ENCODE results near the gene BTBD8. TPM values are rescaled to one million over a fixed set of nuclear protein-coding genes. Genes with fewer than 3 reads are reported as not detected.

Gene BTBD8
- total RNA-seq, 1 experiment from 2014 or later = 1.8 TPM

GRCh38 chr1:92045766-92046495 is 34.2 kb upstream of the BTBD8 start:
- Mint-ChIP-seq H3K4me1 (ENCODE audit: insufficient read depth, unreplicated experiment) (no peaks in the 10 kb centered on the region), H3K36me3 (ENCODE audit: insufficient read depth, unreplicated experiment) (no peaks in the 10 kb centered on the region), H3K4me3 (ENCODE audit: unreplicated experiment) (no peak overlapping the region), H3K27me3 (ENCODE audit: insufficient read depth, unreplicated experiment) (no peaks in the 10 kb centered on the region), H3K9me3 (ENCODE audit: unreplicated experiment) (no peaks in the 10 kb centered on the region), H3K27ac (ENCODE audit: low read depth, unreplicated experiment) (no peak overlapping the region)
- no TSS peak for BruUV-seq (replicated peaks)
- TF ChIP-seq, protein P1, sequence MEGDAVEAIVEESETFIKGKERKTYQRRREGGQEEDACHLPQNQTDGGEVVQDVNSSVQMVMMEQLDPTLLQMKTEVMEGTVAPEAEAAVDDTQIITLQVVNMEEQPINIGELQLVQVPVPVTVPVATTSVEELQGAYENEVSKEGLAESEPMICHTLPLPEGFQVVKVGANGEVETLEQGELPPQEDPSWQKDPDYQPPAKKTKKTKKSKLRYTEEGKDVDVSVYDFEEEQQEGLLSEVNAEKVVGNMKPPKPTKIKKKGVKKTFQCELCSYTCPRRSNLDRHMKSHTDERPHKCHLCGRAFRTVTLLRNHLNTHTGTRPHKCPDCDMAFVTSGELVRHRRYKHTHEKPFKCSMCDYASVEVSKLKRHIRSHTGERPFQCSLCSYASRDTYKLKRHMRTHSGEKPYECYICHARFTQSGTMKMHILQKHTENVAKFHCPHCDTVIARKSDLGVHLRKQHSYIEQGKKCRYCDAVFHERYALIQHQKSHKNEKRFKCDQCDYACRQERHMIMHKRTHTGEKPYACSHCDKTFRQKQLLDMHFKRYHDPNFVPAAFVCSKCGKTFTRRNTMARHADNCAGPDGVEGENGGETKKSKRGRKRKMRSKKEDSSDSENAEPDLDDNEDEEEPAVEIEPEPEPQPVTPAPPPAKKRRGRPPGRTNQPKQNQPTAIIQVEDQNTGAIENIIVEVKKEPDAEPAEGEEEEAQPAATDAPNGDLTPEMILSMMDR (IDR thresholded peaks at IDR 0.05; ENCODE audit: unreplicated experiment) = no peak
- ChIA-PET CTCF (interaction anchor here (0.8 to 1.1 kb wide), 3 partner anchors 15 to 245 kb away, joined by 3 read pairs; no protein-coding TSS in a partner anchor), POLR2A (no interaction called here)
- DNase-seq (ENCODE audit: unreplicated experiment) = no peak
- intact Hi-C loops (cut with micrococcal nuclease) = no loop called here

DNA sequence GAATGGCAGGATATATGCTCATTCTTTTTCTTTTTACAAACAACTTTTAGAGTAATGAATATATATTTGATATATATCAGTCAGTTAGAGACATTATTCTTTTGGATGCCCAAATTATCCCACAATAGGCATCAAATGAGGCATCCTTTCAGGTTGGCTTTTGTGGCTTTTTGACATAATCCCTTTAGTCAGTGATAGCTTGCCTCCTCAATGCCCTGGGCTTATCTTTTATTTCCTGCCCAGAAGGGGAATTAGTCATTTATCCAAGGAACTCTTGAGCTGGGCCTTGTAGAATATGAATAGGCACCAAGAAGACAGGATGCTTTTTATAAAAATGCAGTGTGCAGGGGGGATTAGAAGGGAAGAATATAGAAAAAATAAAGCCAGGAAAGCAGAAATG is 28.2 kb upstream of the BTBD8 start:
- CTCF ChIA-PET = no interaction called here
- TF ChIP-seq, protein P1 (IDR thresholded peaks at IDR 0.05; ENCODE audit: unreplicated experiment) = no peak
- POLR2A ChIA-PET = no interaction called here
- BruUV-seq (replicated peaks) = no TSS peak
- no peak for DNase-seq (ENCODE audit: unreplicated experiment)
- Mint-ChIP-seq H3K36me3 (ENCODE audit: insufficient read depth, unreplicated experiment) (no peaks in the 10 kb centered on the region), H3K4me1 (ENCODE audit: insufficient read depth, unreplicated experiment) (no peaks in the 10 kb centered on the region), H3K9me3 (ENCODE audit: unreplicated experiment) (no peaks in the 10 kb centered on the region), H3K27ac (ENCODE audit: low read depth, unreplicated experiment) (no peak overlapping the region), H3K27me3 (ENCODE audit: insufficient read depth, unreplicated experiment) (no peaks in the 10 kb centered on the region), H3K4me3 (ENCODE audit: unreplicated experiment) (no peak overlapping the region)
- intact Hi-C loops (cut with micrococcal nuclease) = no loop called here

DNA sequence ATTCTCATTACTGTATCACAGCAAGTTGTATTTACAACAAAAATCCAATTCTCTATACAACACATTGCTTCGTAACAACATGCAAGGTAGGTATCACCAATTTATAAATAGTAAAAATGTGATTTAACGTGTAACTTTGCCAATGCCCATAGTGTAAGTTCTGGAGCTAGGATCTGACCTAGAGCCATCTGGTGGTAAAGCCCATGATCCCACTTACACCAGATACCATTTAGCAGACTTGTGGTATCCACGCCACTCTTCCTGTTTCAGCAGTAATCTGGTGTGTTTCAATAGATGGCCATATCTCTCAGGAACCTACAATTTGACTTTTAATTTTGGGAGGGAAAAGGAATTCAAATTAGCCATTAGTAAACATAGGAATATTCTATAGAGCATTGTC is 15.1 kb upstream of the BTBD8 start:
- intact Hi-C loops (cut with micrococcal nuclease) = no loop called here
- H3K4me3 Mint-ChIP-seq (ENCODE audit: unreplicated experiment) = no peak overlapping the region
- POLR2A ChIA-PET = no interaction called here
- H3K27me3 Mint-ChIP-seq (ENCODE audit: insufficient read depth, unreplicated experiment) = no peaks in the 10 kb centered on the region
- no peaks in the 10 kb centered on the region for H3K9me3 Mint-ChIP-seq (ENCODE audit: unreplicated experiment)
- CTCF ChIA-PET = interaction anchor here (0.6 kb wide), 1 partner anchor 247 kb away, joined by 3 read pairs; no protein-coding TSS in a partner anchor
- no peaks in the 10 kb centered on the region for H3K36me3 Mint-ChIP-seq (ENCODE audit: insufficient read depth, unreplicated experiment)
- DNase-seq (ENCODE audit: unreplicated experiment) = peak; percentile 7
- H3K27ac Mint-ChIP-seq (ENCODE audit: low read depth, unreplicated experiment) = no peak overlapping the region
- TF ChIP-seq, protein P1 (IDR thresholded peaks at IDR 0.05; ENCODE audit: unreplicated experiment) = no peak
- H3K4me1 Mint-ChIP-seq (ENCODE audit: insufficient read depth, unreplicated experiment) = no peaks in the 10 kb centered on the region
- no TSS peak for BruUV-seq (replicated peaks)

- TF ChIP-seq, protein P1 (IDR thresholded peaks at IDR 0.05; ENCODE audit: unreplicated experiment) = no peak
- Mint-ChIP-seq H3K36me3 (ENCODE audit: insufficient read depth, unreplicated experiment) (no peaks in the 10 kb centered on the region), H3K27ac (ENCODE audit: low read depth, unreplicated experiment) (no peak overlapping the region), H3K4me3 (ENCODE audit: unreplicated experiment) (no peak overlapping the region), H3K9me3 (ENCODE audit: unreplicated experiment) (no peaks in the 10 kb centered on the region), H3K27me3 (ENCODE audit: insufficient read depth, unreplicated experiment) (no peaks in the 10 kb centered on the region), H3K4me1 (ENCODE audit: insufficient read depth, unreplicated experiment) (no peaks in the 10 kb centered on the region)
- POLR2A ChIA-PET = no interaction called here
- no peak for DNase-seq (ENCODE audit: unreplicated experiment)
- intact Hi-C loops (cut with micrococcal nuclease) = no loop called here
- CTCF ChIA-PET = no interaction called here
- BruUV-seq (replicated peaks) = no TSS peak
Measured at GRCh38 chr1:92066321-92066720, 13.8 kb upstream of the BTBD8 start.

Measured in MCF 10A (cell line).